ENCODE data around the gene PRPF40A. TPM values are rescaled to one million over a fixed set of nuclear protein-coding genes. Genes with fewer than 3 reads are reported as not detected.

PRPF40A gene
- polyA plus RNA-seq, 1 donor (not counting 4 experiments of a cell fraction or from before 2014, with no cell fraction given) = 104 TPM

DNA sequence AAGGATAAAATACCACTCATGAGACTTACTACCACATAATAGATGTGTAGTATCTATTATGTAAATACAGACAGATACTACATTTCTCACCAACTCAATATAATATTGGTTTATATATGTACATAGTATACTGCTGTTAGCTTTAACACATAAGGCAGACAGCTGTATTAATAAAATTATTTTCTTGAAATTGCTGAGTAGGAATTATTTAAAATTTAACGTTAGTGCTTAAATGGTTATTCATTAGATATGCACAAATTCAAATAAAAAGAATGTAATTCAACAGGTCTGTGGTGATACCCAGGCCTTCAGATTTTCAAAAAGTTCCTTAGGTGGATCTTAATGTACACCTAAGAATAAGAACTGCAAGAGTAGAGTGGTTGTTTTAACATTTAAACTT lies 59.0 kb downstream of the PRPF40A start:
- Histone ChIP-seq H3K9me3 (ENCODE audit: control insufficient read depth, low read depth, low read length) (no peaks in the 10 kb centered on the region), H3K36me3 (ENCODE audit: control insufficient read depth in 2 of 2, extremely low read depth in 1 of 2, insufficient read depth in 2 of 2, low read length in 2 of 2) (peaks cover 18 to 20% of the 10 kb centered on the region in 2 experiments), H3K27ac (ENCODE audit: control insufficient read depth, insufficient read depth, low read length) (no peak overlapping the region), H3K4me2 (ENCODE audit: control insufficient read depth, extremely low read depth, insufficient read depth, low read depth, low read length) (no peak overlapping the region), H3K79me2 (ENCODE audit: control insufficient read depth, insufficient read depth, low read length) (no peaks in the 10 kb centered on the region), H3K27me3 (ENCODE audit: control insufficient read depth, extremely low read depth, insufficient read depth, low read length) (no peaks in the 10 kb centered on the region), H3K4me3 (ENCODE audit: control insufficient read depth in 2 of 3, extremely low read depth in 1 of 3, insufficient read depth in 2 of 3, low read depth in 1 of 3, low read length in 3 of 3) (no peak overlapping the region), H3K9ac (ENCODE audit: control insufficient read depth, extremely low read depth, insufficient read depth, low read length) (no peak overlapping the region), H3K4me1 (ENCODE audit: control insufficient read depth, extremely low read depth, insufficient read depth, low read length) (no peaks in the 10 kb centered on the region), H4K20me1 (ENCODE audit: control insufficient read depth, extremely low read depth, insufficient read depth, low read length) (no peaks in the 10 kb centered on the region), H3K9me1 (ENCODE audit: control insufficient read depth, extremely low read depth, insufficient read depth, low read length) (no peaks in the 10 kb centered on the region), H2AFZ (ENCODE audit: control insufficient read depth, low read length) (no peak overlapping the region)
- DNase-seq (ENCODE audit: low read depth, low spot score) = no peak
- no peak for FAIRE-seq
- TF ChIP-seq EZH2 (IDR thresholded peaks at IDR 0.05; ENCODE audit: low read length) (no peak), CTCF (optimal IDR thresholded peaks at IDR 0.05 in 1 of 3, IDR thresholded peaks at IDR 0.05 in 1 of 3, conservative IDR thresholded peaks at IDR 0.05 in 1 of 3; ENCODE audit: extremely low read depth in 1 of 3, insufficient read depth in 2 of 3, low read length in 3 of 3) (no peak)
- dilution Hi-C loops (cut with MboI; ENCODE audit: extremely low pct_ligation_motif_present, low sequenced_read_pairs) = no loop called here

GRCh38 chr2:152657043-152657442 lies 60.2 kb downstream of the PRPF40A start:
- no peak for DNase-seq (ENCODE audit: low read depth, low spot score)
- Histone ChIP-seq H2AFZ (ENCODE audit: control insufficient read depth, low read length) (no peak overlapping the region), H3K4me2 (ENCODE audit: control insufficient read depth, extremely low read depth, insufficient read depth, low read depth, low read length) (no peak overlapping the region), H3K79me2 (ENCODE audit: control insufficient read depth, insufficient read depth, low read length) (no peaks in the 10 kb centered on the region), H3K9me3 (ENCODE audit: control insufficient read depth, low read depth, low read length) (no peaks in the 10 kb centered on the region), H3K9ac (ENCODE audit: control insufficient read depth, extremely low read depth, insufficient read depth, low read length) (no peak overlapping the region), H3K27ac (ENCODE audit: control insufficient read depth, insufficient read depth, low read length) (no peak overlapping the region), H3K9me1 (ENCODE audit: control insufficient read depth, extremely low read depth, insufficient read depth, low read length) (no peaks in the 10 kb centered on the region), H3K27me3 (ENCODE audit: control insufficient read depth, extremely low read depth, insufficient read depth, low read length) (no peaks in the 10 kb centered on the region), H3K4me3 (ENCODE audit: control insufficient read depth in 2 of 3, extremely low read depth in 1 of 3, insufficient read depth in 2 of 3, low read depth in 1 of 3, low read length in 3 of 3) (no peak overlapping the region), H4K20me1 (ENCODE audit: control insufficient read depth, extremely low read depth, insufficient read depth, low read length) (no peaks in the 10 kb centered on the region), H3K36me3 (ENCODE audit: control insufficient read depth in 2 of 2, extremely low read depth in 1 of 2, insufficient read depth in 2 of 2, low read length in 2 of 2) (peaks cover 14 to 21% of the 10 kb centered on the region in 2 experiments), H3K4me1 (ENCODE audit: control insufficient read depth, extremely low read depth, insufficient read depth, low read length) (no peaks in the 10 kb centered on the region)
- dilution Hi-C loops (cut with MboI; ENCODE audit: extremely low pct_ligation_motif_present, low sequenced_read_pairs) = no loop called here
- no peak for FAIRE-seq
- TF ChIP-seq EZH2 (IDR thresholded peaks at IDR 0.05; ENCODE audit: low read length) (no peak), CTCF (optimal IDR thresholded peaks at IDR 0.05 in 1 of 3, IDR thresholded peaks at IDR 0.05 in 1 of 3, conservative IDR thresholded peaks at IDR 0.05 in 1 of 3; ENCODE audit: extremely low read depth in 1 of 3, insufficient read depth in 2 of 3, low read length in 3 of 3) (no peak)

Measured in keratinocyte (primary cell).